Left lobe of liver (tissue), 2 donors: Measurements from ENCODE around the gene LAMTOR4. TPM values are rescaled to one million over a fixed set of nuclear protein-coding genes. Genes with fewer than 3 reads are reported as not detected.
"Not testable (repeated sequence)": the region's sequence is repeated elsewhere in the genome, so short reads cannot be mapped to it uniquely, and the experiment has no call there.

Experiments
- ATAC-seq: fragments of 200-7000 bp; cut with Tn5 transposase; one replicate; pipeline ENCODE4 v1.9.1; 2020; ENCODE audit warnings: mild to moderate bottlenecking, moderate library complexity
- DNase-seq: peaks from one replicate; pipeline ENCODE4 v3.0.0-alpha.2; 2020; ENCODE audit warnings: low spot score
- total RNA-seq: library from RNA; stranded (reverse); gene quantifications from one replicate; pipeline ENCODE4 v1.2.1, GENCODE V29; 2021
- donor health status: DM: no; HTN: no; CAD: no; lungs with moderate emphysema.
- donor health status: DM: no; HTN: yes; CAD: no.

The LAMTOR4 gene
- total RNA-seq, 1 donor from 2014 or later, result 40.9 TPM

DNA sequence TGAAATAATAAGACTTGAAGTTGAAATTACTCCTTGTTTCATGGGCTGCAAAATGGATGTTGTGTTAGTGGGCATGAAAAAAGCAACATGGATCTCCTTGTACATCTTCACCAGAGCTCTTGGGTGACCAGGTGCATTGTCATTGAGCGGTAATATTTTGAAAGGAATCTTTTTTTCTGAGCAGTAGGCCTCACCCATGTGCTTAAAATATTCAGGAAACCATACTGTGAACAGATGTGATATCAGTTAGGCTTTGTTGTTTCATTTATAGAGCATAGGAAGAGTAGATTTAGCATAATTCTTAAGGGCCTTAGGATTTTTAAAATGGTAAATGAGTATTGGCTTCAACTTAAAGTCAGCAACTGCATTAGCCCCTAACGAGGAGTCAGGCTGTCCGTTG, 44.3 kb downstream of the LAMTOR4 start:
- ATAC-seq, result no peak
- DNase-seq, result no peak

GRCh38 chr7:100195222-100195621, 46.5 kb downstream of the LAMTOR4 start:
- ATAC-seq (no peak), DNase-seq (no peak)

DNA sequence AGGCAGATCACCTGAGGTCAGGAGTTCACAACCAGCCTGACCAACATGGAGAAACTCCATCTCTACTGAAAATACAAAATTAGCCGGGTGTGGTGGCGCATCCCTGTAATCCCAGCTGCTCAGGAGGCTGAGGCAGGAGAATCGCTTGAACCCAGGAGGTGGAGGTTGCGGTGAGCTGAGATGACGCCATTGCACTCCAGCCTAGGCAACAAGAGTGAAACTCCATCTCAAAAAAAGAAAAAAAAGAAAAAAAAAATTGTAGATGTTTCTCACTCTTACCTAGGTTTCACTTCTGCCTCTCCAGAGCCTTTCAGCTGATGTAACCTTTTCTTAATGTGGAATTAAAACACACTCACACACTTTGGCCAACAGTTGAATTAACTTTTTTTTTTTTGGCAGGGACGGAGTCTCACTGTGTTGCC, 47.2 kb downstream of the LAMTOR4 start:
- ATAC-seq, DNase-seq: not testable (repeated sequence)

DNA sequence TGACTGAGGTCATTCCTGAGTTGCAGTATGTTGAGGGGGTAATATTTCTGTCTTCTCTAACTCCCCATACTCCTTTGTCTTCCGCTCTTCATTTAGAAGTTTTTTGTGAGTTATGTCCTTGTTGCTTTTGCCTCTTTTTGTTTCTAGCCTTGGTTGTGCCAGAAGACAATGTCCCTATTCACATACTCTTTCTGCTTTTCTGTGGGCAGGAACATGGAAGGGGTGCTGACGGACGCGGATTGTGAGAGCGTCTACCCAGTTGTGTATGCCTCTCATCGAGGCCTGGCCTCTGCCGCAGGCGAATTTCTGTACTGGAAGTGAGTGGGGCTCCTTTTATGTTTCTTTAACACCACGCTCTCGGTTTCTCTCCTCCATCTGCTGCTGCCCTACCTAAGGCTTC, 49.5 kb downstream of the LAMTOR4 start:
- DNase-seq (no peak), ATAC-seq (no peak)

DNA sequence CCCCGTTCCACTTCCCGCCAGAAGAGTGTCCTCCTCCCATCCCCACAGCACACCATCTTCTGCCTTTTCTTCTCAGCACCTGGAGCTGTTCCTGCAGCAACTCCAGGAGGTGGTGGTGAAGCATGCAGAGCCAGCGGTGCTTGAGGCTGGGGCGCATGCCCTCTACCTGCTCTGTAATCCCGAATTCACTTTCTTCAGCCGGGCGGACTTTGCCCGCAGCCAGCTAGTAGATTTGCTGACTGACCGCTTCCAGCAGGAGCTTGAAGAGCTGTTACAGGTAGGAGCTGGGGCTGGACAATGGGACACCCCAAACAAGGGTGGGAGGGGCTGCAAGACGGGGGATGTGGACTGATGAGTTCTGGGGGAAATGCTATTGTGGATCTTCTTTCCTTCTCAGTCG, 52.0 kb downstream of the LAMTOR4 start:
- DNase-seq (peak; percentile 67), ATAC-seq (peak; percentile 96)

Other genes with a start within 250 kb of the LAMTOR4 start
- gene TRIM4, start 229.4 kb upstream of the LAMTOR4 start, total RNA-seq, result 13.7 TPM
- 0.86 TPM for gene GJC3, start 219.3 kb upstream of the LAMTOR4 start, total RNA-seq
- gene AZGP1, start 172.9 kb upstream of the LAMTOR4 start, total RNA-seq, result 2,337 TPM
- 99.9 TPM for gene ZKSCAN1, start 133.3 kb upstream of the LAMTOR4 start, total RNA-seq
- 7.7 TPM for gene ZSCAN21, start 99.1 kb upstream of the LAMTOR4 start, total RNA-seq
- 14.5 TPM for gene ZNF3, start 67.2 kb upstream of the LAMTOR4 start, total RNA-seq
- 42.6 TPM for gene COPS6, start 59.9 kb upstream of the LAMTOR4 start, total RNA-seq
- gene MCM7, start 47.5 kb upstream of the LAMTOR4 start, total RNA-seq, result 17.7 TPM
- gene AP4M1, start 47.3 kb upstream of the LAMTOR4 start, total RNA-seq, result 4.5 TPM
- gene TAF6, start 29.6 kb upstream of the LAMTOR4 start, total RNA-seq, result 14.9 TPM
- 2.4 TPM for gene CNPY4, start 29.3 kb upstream of the LAMTOR4 start, total RNA-seq
- gene MBLAC1, start 22.0 kb upstream of the LAMTOR4 start, total RNA-seq, result 0.78 TPM
- gene TRAPPC14, start 9.8 kb downstream of the LAMTOR4 start, total RNA-seq, result 7.9 TPM
- gene GAL3ST4, start 19.7 kb downstream of the LAMTOR4 start, total RNA-seq, result 0.35 TPM
- 0.18 TPM for gene GPC2, start 28.5 kb downstream of the LAMTOR4 start, total RNA-seq
- gene STAG3, start 29.0 kb downstream of the LAMTOR4 start, total RNA-seq, result 3.1 TPM
- 0.50 TPM for gene PVRIG, start 71.0 kb downstream of the LAMTOR4 start, total RNA-seq
- not detected for gene SPDYE3, start 158.8 kb downstream of the LAMTOR4 start, total RNA-seq
- gene PILRB, start 209.2 kb downstream of the LAMTOR4 start, total RNA-seq, result 28.6 TPM
- gene PILRA, start 224.6 kb downstream of the LAMTOR4 start, total RNA-seq, result 1.4 TPM